Measurements from ENCODE around the gene DPH5.
"Not testable (repeated sequence)": the region's sequence is repeated elsewhere in the genome, so short reads cannot be mapped to it uniquely, and the experiment has no call there.

Gene DPH5, protein sequence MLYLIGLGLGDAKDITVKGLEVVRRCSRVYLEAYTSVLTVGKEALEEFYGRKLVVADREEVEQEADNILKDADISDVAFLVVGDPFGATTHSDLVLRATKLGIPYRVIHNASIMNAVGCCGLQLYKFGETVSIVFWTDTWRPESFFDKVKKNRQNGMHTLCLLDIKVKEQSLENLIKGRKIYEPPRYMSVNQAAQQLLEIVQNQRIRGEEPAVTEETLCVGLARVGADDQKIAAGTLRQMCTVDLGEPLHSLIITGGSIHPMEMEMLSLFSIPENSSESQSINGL

DNA sequence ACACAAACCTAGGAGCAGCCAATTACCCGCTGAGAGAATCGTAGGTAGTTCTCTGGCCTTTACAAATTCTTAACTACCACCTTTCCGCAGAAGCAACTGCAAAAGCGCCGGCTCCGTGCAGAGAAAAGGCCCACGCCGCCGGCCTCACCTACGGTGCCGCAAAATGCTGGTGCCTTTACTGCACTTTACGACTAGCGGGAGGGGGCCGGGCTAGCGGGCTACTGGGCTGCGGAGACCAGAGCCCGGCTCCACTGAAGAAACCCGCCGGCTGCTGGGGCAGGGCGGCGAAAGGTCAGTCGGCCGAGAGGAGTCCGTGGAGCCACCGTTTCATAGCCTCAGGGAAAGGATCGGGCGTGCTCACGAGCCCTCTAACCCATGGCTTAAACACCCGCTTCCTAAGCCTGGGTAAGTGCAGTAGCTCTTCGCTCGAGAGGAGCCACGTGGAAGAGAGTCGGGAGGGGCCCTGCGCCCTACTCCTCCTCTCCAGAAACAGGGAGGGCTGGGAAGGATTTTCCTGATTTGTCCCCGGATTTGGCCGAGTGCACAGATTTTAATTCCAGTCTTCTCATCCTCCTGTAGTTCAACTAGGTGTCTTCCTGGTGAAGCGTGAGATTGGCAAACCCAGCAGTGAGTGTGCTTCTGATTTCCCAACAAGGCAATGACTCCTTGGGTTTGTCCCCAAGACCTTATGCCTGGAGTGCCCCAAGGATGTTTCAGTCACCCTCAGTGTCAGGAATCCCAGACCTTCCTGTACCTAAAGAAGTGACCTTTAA lies at the start of gene DPH5:
Gene DPH5 (minus strand): TSS at position 128 of the 773 bp plus-strand sequence. CDS start 341 bp downstream, outside the sequence.
- peak; percentile 99 for DNase-seq

DNA sequence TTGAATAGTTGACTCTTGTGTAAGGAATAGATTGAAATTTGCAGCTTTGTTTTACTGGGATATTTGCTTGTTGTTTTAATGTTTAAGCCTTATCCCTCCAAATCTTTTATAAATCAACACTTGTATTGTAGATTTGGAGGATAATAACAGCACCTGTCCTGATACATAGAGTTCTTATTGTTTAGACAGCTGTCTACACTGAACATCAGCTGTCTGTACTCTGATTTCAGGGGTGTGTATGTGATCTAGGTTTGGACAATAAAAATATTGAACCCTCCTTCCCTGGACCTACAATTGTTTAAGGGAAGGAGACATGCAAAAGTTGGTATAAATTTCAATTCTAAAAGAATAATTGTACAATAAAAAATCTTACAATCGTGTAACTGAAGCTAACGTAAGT lies 48.3 kb upstream of the DPH5 start:
- peak; percentile 85 for DNase-seq

DNA sequence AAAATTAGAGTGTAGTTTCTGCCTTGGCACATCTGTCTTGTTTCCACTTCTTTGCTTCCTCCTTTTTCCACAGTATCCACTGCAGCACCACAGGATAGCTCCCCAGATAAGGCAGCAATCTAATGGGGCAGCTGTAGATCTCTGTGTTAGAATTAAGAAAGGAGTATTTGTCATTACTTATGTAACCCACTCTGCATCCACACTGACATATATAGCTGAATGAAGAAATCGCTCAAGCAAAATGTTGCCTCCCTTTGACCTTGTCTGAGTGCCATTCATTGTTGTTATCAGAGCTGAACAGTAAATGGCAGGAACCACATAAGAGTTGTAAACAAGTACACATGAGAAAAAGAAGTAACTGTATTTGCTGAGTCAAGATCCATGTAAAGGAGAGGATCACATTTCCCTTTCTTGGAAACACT lies 45.9 kb upstream of the DPH5 start:
- peak; percentile 62 for DNase-seq

DNA sequence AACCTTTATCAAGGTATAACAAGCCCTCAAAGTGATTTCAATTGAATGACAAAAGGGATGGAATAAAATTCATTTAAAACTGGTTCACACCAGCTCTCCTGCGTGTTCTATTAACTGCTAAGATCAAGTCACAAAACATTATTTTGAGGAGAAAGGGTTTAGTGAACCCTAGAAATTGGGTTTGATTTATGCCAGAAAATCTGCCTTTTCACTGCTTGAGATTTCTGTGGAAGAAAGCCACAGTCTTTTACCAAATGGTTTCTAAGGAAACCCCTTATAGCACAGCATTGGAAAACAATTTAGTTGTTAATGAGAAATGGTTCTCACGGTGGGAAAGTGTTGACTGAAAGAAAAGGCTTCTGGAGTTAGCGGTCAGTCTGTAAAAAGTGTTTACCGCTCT lies 43.6 kb upstream of the DPH5 start:
- no peak for DNase-seq

DNA sequence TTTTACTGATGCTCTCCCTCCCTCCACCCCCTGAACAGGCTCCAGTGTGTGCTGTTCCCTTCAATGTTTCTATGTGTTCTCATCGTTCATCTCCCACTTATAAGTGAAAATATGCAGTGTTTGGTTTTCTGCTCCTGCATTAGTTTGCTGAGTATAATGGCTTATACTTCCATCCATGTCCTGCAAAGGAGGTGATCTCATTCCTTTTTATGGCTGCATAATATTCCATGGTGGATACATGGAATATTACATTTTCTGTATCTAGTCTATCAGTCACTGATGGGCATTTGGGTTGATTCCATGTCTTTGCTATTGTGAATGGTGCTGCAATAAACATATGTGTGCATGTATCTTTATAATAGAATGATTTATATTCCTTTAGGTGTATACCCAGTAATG lies 41.4 kb upstream of the DPH5 start:
- DNase-seq, result not testable (repeated sequence)

DNA sequence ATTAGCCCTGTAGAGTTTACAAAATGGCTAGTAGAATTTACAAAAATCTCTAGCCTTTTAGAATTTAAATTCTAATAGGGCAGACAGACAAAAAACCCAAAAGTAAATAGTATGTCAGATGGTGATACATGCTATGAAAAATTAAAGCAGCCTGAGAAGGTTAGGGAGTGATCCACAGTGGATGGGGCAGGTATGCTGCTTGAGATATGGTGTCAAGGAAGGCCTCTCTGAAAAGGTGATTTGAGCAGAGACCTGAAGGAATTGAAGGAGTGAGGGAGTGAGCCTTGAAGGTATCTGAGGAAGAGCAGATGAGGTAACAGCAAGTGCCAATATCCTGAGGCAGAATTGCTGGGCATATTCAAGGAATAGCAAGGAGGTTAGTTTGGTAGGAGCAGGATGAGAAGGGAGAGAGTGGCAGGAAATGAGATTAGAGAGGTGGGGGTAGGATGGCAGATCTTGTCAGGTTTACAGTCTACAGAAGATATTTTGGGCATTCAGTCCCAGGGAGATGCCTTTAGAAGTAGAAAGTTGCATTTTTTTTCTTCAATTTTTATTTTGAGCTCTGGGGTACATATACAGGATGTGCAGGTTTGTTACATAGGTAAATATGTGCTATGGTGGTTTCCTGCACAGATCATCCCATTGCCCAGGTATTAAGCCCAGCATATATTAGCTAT lies 40.8 kb upstream of the DPH5 start:
- DNase-seq, result no peak

DNA sequence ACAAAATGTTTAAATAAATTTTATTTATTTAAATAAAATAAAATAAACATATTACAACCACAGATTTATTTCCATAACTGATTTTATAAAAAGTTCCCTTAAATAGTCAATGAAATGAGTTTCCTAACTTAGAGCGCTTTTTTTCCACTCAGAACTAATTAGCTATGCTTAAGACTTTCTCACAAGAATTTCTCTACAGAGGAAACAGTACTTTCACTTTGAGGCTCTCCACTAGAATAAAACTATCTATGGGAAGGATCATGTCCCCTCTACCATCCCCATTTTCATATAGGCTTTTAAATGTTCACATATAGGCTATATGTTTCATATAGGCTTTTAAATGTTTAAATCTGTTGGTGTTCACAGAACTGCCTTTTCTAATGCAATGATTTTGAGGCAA lies 40.0 kb upstream of the DPH5 start:
- DNase-seq, result no peak

DNA sequence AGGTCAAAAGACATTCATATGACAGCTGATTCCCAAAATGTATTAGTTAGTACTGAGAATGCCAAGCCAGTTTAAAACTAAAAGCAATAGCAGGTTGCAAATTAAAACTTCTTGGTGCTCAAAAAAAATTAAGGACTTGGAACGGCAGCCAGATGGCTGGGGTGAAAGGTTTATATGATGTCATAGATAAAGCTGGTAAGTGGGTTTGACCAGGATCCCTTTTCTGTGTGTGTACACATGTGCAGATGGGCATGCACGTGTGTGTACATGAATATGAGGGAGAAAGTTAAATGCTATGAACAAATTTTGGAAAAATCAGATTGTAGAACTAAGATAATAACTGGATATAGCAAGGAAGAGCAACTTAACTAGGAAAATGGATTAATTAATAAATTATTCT lies 39.1 kb upstream of the DPH5 start:
- DNase-seq, result peak; percentile 31

DNA sequence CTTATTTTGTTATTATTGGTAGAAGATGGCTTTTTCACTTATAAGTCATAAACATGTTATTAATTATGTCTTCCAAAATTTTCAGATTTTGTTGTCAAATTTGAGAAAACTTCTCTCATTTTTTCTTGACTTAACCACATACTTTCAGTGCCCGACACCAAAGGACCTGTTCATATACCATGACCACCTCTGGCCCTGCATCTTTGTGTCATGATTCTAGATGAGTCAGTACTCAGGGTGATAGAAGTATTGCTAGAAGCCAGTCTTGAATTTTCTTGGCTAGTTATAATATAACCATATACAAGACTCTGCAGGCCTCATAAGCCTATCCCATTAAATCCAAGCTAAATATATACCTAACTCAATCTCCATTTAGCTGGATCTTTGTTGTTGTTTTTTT lies 35.4 kb upstream of the DPH5 start:
- no peak for DNase-seq

DNA sequence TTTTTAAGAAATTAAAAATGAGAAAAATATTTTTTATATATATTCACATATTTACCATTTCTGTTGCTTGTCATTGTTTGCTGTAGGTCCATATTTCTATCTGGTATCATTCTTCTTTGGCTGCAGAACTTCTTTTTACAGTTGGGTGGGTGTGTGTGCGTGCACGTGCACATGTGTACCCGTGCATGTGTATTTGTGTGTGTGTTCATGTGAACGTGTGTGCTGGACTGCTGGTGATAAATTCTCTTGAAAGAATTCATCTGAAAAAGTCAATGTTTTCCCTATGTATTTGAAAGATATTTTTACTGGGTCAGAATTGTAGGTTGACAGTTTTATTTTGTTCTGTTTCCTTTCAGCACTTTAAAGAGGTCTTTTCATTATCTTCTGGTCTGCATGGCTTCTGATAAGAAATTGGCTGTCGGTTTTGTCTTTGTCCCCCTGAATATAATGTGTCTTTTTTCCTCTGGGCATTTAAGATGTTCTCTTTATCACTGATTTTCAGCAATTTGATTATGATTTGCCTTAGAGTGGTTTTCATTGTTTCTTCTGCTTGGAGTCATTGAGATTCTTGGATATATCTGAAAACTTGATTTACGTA lies 34.5 kb upstream of the DPH5 start:
- no peak for DNase-seq

DNA sequence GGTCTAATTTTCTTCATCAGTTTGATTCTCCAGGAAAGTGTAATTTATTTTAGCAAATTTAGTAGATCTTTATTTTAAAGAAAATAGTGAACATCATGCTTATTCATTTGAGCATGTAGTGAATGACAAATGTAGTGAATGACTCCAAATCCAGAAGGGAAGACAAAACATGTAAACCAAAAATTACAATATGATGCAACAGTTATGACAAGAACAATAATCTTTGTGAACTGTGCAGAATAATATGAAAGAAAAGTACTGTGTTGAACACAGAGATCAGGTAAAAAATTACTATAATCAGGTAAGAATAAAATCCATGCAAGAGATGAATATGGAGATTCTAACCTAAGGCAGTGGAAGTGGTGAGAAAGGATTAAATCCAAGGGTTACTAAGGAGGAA lies 30.0 kb upstream of the DPH5 start:
- DNase-seq, result no peak

DNA sequence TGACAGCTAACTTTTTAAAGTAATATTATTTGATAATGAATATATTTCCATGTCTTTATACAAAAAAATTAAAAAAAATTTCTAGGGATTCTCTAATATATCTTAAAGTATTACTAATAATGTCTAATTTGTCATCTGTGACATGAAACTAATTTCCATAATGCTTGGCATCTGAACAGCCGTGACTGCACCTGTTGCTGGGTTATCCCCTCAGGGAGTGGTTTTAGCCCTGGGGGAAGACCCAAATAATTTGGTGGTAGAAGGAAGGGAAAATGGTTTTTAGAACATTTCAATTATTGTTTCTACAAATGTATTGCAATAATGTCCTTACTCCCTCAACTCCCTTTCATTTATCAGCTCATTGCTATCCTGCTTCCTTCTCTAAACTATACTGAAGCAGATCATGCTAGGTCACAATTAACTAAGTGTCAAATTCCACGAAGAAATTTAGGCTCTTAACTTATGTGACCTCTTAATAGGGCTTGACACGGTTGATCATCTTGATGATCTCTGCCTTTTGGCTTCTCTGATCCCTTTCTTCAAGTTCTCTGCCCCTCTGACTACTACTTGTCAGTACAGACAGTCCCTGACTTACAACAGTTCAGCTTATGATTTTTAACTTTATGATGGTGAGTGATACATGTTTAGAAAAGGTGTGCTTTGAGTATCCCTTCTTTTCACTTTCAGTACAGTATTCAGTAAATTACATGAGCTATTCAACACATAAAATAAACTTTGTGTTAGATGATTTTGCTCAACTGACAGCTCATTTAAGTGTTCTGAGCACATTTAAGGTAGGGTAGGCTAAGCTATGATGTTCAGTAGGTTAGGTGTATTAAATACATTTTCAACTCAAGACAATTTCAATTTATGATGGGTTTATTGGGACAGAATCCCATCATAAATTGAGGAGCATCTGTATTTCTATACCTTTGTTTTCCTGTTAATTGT lies 26.4 kb upstream of the DPH5 start:
- DNase-seq, result no peak

DNA sequence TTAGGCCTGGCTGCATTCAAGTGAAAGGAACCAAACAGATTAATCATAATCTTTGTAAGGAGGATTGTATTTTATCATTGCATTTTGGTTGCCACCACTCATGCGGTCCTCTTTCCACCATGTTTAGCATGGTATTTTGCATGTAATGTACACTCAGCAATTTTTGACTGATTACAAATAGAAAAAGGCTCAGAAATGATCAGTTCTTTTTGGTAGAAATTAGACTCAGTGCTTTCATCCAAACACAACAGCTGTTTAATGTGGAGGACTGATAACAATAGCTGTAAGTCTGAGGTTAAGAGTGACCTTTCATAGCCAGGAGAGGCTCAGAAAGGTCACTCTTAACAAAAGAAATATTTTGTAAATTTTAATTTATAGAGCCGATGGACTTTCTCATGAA lies 25.3 kb upstream of the DPH5 start:
- DNase-seq, result no peak

DNA sequence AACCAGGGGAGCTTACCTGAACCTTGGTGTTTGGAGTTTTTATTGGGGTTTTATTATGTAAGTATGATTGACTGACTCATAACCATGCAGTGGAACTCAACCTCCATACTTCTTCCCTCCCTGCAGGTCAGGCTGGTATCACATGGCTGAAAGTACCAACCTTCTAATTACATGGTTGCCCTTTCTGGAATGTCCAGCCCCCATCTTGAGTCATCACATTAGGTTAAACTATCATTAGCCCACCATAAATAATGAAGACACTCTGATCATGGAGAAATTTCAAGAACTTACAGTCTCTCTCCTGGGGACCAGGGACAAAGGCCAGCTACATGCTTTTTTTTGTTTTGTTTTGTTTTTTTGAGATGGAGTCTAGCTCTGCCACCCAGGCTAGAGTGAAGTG lies 19.2 kb upstream of the DPH5 start:
- no peak for DNase-seq

DNA sequence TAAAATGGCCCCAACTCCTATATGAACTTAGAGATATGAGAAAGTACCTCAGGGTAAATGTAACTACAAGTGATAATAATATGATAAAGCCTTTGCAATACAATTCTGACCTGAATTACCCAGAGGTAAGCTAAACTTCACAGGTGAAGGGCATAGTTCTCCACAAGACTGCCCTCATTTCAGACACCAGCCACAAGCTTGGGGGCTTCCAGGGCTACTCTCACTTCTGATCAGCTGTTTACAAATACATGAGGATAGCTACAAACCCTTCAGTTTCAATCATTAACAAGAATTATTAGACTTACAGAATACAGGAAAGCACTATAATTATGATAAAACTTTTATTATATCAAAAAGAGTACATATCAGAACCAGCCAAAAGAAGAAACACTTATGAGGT lies 18.7 kb upstream of the DPH5 start:
- DNase-seq, result no peak

DNA sequence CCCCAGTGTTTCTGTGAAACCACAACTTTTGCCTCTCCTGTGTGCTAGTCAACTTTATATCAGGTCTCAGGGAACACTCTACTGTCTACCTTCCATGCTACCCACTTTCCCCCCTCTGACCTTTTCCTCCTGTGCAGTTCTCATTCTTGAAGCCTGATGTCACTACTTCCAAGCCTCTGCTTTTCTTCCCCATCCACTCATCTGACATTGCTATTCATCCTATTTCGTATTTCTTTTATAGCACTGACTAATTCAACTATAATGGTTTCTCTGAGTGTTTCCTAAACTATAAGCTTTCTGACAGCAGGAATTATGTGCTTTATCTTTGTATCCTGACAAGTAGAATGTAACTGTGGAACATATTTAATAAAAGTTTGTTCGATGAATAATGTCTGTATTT lies 18.2 kb upstream of the DPH5 start:
- DNase-seq, result peak; percentile 15

DNA sequence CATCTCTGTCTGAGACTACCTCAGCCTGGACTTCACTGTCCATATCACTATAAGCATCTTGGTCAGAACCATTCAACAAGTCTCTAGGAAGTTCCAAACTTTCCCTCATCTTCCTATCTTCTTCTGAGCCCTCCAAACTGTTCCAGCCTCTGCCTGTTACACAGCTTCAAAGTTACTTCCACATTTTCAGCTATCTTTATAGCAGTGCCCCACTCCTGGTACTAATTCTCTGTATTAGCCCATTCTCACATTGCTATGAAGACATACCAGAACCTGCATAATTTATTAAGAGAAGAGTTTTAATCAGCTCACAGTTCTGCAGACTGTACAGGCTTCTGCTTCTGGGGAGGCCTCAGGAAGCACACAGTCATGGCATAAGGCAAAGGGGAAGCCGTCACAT lies 15.7 kb upstream of the DPH5 start:
- no peak for DNase-seq

DNA sequence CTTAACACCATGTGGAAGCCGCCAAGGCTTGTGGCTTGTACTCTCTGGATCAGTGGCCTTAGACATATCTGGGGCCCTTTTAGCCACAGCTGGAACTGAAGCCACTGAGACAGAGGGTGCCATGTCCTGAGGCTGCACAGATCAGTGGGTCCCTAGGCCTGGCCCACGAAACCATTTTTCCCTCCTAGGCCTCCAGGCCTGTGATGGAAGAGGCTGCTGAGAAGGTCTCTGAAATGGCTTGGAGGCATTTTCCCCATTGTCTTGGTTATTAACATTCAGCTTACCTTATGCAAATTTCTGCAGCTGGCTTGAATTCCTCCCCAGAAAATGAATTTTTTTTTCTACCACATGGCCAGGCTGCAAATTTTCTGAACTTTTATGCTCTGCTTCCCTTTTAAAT lies 15.1 kb upstream of the DPH5 start:
- DNase-seq, result no peak

DNA sequence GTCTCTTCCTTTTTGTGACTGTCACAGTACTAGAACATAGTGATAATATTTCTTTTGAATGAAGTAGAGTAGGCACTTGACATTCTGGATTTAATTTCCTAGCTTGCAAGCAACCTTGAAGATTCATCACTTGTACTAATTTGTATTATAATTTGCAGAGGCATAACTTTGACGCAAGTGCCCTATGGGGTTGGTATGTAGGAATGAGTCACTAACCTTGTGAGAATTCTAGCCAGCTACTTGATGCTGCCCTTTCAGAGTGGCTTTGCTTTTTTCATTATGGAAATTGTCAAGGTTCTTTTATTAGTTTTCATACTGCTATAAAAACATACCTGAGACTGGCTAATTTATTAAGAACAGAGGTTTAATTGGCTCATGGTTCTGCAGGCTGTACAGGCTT lies 13.7 kb upstream of the DPH5 start:
- no peak for DNase-seq

DNA sequence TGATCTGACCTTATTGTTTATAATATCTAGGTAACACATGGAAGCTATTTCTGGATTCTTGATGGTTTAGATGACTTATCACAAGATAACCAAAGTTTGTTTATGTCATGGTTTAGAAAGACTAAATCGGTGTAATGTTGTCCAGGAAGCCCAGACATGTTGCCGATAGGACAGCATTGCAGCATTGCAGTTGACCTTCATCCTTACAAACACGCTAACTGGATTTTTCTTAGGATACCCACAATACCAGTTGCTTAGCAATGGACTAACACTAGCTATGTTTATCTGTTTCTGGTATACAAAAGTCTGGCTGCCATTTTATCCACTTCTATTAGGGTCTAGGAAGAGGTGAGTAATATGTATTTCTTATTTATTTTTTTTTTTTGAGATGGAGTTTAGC lies 11.7 kb upstream of the DPH5 start:
- no peak for DNase-seq

DNA sequence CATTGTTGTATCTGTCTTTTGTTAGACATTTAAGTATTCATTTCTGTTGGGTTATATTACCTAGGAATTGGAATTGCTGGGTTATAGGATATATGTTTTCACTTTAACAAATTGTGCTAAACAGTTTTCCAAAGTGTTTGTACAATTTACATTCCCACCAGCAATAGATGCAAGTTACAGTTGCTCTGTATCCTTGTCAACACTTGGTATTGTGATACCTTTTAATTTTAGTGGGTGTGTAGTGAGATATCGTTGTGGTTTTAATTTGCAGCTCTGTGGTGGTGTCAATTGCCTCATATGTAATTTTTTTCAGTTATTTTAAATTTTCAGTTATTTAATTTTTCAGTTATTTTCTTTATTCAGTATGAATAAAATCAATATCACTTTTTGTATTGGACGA lies 7.4 kb upstream of the DPH5 start:
- DNase-seq, result no peak

DNA sequence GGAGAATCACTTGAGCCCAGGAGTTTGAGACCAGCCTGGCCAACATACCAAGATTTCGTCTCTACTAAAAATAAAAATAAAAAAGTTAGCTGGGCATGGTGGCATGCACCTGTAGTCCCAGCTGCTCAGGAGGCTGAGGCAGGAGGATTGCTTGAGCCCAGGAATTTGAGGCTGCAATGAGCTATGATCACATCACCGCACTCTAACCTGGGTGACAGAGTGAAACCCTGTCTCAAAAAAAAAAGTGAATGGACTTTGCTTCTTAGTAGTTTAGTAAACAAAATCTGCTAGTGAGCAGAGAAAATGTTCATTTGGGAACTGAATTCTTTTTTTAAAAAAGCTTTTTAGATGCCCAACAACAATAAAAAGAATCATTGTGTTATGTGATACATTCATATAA lies 6.5 kb upstream of the DPH5 start:
- not testable (repeated sequence) for DNase-seq

DNA sequence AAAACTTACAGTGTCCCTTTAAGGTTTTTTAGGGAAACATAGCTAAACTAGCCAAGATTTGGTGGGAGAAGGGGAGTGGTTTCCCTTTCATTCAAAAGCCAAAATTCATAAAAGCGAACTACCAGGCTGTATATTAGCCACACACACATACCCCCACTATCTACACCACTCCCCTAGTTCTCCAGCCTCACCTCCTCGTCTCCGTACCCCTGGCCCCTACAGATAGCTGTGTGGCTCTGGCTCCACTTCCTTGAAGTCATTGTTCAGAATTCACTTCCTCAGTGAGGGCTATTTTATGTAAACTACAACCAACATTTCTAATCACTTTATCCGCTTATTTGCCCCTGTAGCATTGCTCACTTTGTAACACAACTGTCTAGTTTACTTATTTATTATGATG lies 5.3 kb upstream of the DPH5 start:
- DNase-seq, result no peak

Data from DMS53 (cell line).